ENCODE results near the gene CHRM3.

- TF ChIP-seq ZNF384 (IDR thresholded peaks at IDR 0.05) (no peak), TARDBP (IDR thresholded peaks at IDR 0.05) (no peak), LEF1 (IDR thresholded peaks at IDR 0.05; ENCODE audit: borderline replicate concordance) (no peak), NFRKB (IDR thresholded peaks at IDR 0.05) (no peak), SP1 (IDR thresholded peaks at IDR 0.05) (no peak), FOXA1 (IDR thresholded peaks at IDR 0.05) (no peak)
These were observed 25.0 kb upstream of the CHRM3 start for GRCh38 chr1:239361403-239361802.

Measured in HEK293T (cell line).